ENCODE measurements around the gene CRACR2A. TPM values are rescaled to one million over a fixed set of nuclear protein-coding genes. Genes with fewer than 3 reads are reported as not detected.

Gene CRACR2A
- total and polyA plus RNA-seq, 2 donors: 1.5 to 6.2 TPM

GRCh38 chr12:3613641-3614395, 139.1 kb downstream of the CRACR2A start:
- Histone ChIP-seq H3K4me1 (ENCODE audit: insufficient read depth) (no peaks in the 10 kb centered on the region), H3K27ac (ENCODE audit: low read depth) (no peak overlapping the region), H3K4me3 (ENCODE audit: low read depth, low read length) (no peak overlapping the region), H3K36me3 (ENCODE audit: insufficient read depth) (no peaks in the 10 kb centered on the region)
- DNase-seq (ENCODE audit: extremely low spot score): no peak
- WGBS: 85% methylated on average over 13 of the region's 13 CpGs

- H3K4me1 ChIP-seq (ENCODE audit: insufficient read depth): no peaks in the 10 kb centered on the region
- 58% methylated on average over 8 of the region's 8 CpGs for WGBS
- no peaks in the 10 kb centered on the region for H3K36me3 ChIP-seq (ENCODE audit: insufficient read depth)
- H3K4me3 ChIP-seq (ENCODE audit: low read depth, low read length): no peak overlapping the region
- no peak overlapping the region for H3K27ac ChIP-seq (ENCODE audit: low read depth)
- DNase-seq (ENCODE audit: extremely low spot score): no peak
These were observed 140.8 kb downstream of the CRACR2A start for GRCh38 chr12:3611860-3612703.

GRCh38 chr12:3607821-3608220, 145.1 kb downstream of the CRACR2A start:
- Histone ChIP-seq H3K36me3 (ENCODE audit: insufficient read depth) (no peaks in the 10 kb centered on the region), H3K4me3 (ENCODE audit: low read depth, low read length) (no peak overlapping the region), H3K27ac (ENCODE audit: low read depth) (no peak overlapping the region), H3K4me1 (ENCODE audit: insufficient read depth) (no peaks in the 10 kb centered on the region)
- no peak for DNase-seq (ENCODE audit: extremely low spot score)
- WGBS: 89% methylated on average over 4 of the region's 4 CpGs

- Histone ChIP-seq H3K27ac (ENCODE audit: low read depth) (no peak overlapping the region), H3K4me3 (ENCODE audit: low read depth, low read length) (no peak overlapping the region), H3K36me3 (ENCODE audit: insufficient read depth) (no peaks in the 10 kb centered on the region), H3K4me1 (ENCODE audit: insufficient read depth) (no peaks in the 10 kb centered on the region)
- DNase-seq (ENCODE audit: extremely low spot score): no peak
- WGBS: 83% methylated on average over 9 of the region's 9 CpGs
These were observed 145.7 kb downstream of the CRACR2A start for GRCh38 chr12:3607039-3607720.

- H3K4me3 ChIP-seq (ENCODE audit: low read depth, low read length): no peak overlapping the region
- H3K4me1 ChIP-seq (ENCODE audit: insufficient read depth): no peaks in the 10 kb centered on the region
- no peak for DNase-seq (ENCODE audit: extremely low spot score)
- WGBS: 80% methylated on average over 10 of the region's 10 CpGs
- no peaks in the 10 kb centered on the region for H3K36me3 ChIP-seq (ENCODE audit: insufficient read depth)
- H3K27ac ChIP-seq (ENCODE audit: low read depth): no peak overlapping the region
These were observed 146.8 kb downstream of the CRACR2A start for GRCh38 chr12:3606128-3606527.

- WGBS: 73% methylated on average over 6 of the region's 6 CpGs
- Histone ChIP-seq H3K36me3 (ENCODE audit: insufficient read depth) (no peaks in the 10 kb centered on the region), H3K4me3 (ENCODE audit: low read depth, low read length) (no peak overlapping the region), H3K27ac (ENCODE audit: low read depth) (no peak overlapping the region), H3K4me1 (ENCODE audit: insufficient read depth) (no peaks in the 10 kb centered on the region)
- DNase-seq (ENCODE audit: extremely low spot score): no peak
These were observed 147.2 kb downstream of the CRACR2A start for GRCh38 chr12:3605692-3606091.

- no peak overlapping the region for H3K4me3 ChIP-seq (ENCODE audit: low read depth, low read length)
- no peaks in the 10 kb centered on the region for H3K4me1 ChIP-seq (ENCODE audit: insufficient read depth)
- no peaks in the 10 kb centered on the region for H3K36me3 ChIP-seq (ENCODE audit: insufficient read depth)
- WGBS: 21% methylated on average over 13 of the region's 13 CpGs
- no peak for DNase-seq (ENCODE audit: extremely low spot score)
- H3K27ac ChIP-seq (ENCODE audit: low read depth): no peak overlapping the region
These were observed 147.9 kb downstream of the CRACR2A start for GRCh38 chr12:3604748-3605586.

- no peaks in the 10 kb centered on the region for H3K36me3 ChIP-seq (ENCODE audit: insufficient read depth)
- WGBS: 74% methylated on average over 6 of the region's 6 CpGs
- no peak overlapping the region for H3K4me3 ChIP-seq (ENCODE audit: low read depth, low read length)
- H3K4me1 ChIP-seq (ENCODE audit: insufficient read depth): no peaks in the 10 kb centered on the region
- DNase-seq (ENCODE audit: extremely low spot score): no peak
- no peak overlapping the region for H3K27ac ChIP-seq (ENCODE audit: low read depth)
These were observed 148.6 kb downstream of the CRACR2A start for GRCh38 chr12:3604286-3604685.

- 82% methylated on average over 7 of the region's 7 CpGs for WGBS
- no peaks in the 10 kb centered on the region for H3K36me3 ChIP-seq (ENCODE audit: insufficient read depth)
- H3K4me1 ChIP-seq (ENCODE audit: insufficient read depth): no peaks in the 10 kb centered on the region
- H3K4me3 ChIP-seq (ENCODE audit: low read depth, low read length): no peak overlapping the region
- H3K27ac ChIP-seq (ENCODE audit: low read depth): no peak overlapping the region
- DNase-seq (ENCODE audit: extremely low spot score): no peak
These were observed 149.3 kb downstream of the CRACR2A start for GRCh38 chr12:3603576-3603975.

GRCh38 chr12:3602488-3602887, 150.4 kb downstream of the CRACR2A start:
- Histone ChIP-seq H3K36me3 (ENCODE audit: insufficient read depth) (no peaks in the 10 kb centered on the region), H3K4me3 (ENCODE audit: low read depth, low read length) (no peak overlapping the region), H3K4me1 (ENCODE audit: insufficient read depth) (no peaks in the 10 kb centered on the region), H3K27ac (ENCODE audit: low read depth) (no peak overlapping the region)
- whole genome bisulfite sequencing: 80% methylated on average over 11 of the region's 11 CpGs
- no peak for DNase-seq (ENCODE audit: extremely low spot score)

GRCh38 chr12:3601461-3602150, 151.3 kb downstream of the CRACR2A start:
- no peak overlapping the region for H3K4me3 ChIP-seq (ENCODE audit: low read depth, low read length)
- no peaks in the 10 kb centered on the region for H3K4me1 ChIP-seq (ENCODE audit: insufficient read depth)
- 79% methylated on average over 23 of the region's 23 CpGs for WGBS
- no peak for DNase-seq (ENCODE audit: extremely low spot score)
- no peak overlapping the region for H3K27ac ChIP-seq (ENCODE audit: low read depth)
- H3K36me3 ChIP-seq (ENCODE audit: insufficient read depth): no peaks in the 10 kb centered on the region

- DNase-seq (ENCODE audit: extremely low spot score): no peak
- Histone ChIP-seq H3K4me1 (ENCODE audit: insufficient read depth) (no peaks in the 10 kb centered on the region), H3K27ac (ENCODE audit: low read depth) (no peak overlapping the region), H3K36me3 (ENCODE audit: insufficient read depth) (no peaks in the 10 kb centered on the region), H3K4me3 (ENCODE audit: low read depth, low read length) (no peak overlapping the region)
- 91% methylated on average over 7 of the region's 7 CpGs for WGBS
These were observed 152.0 kb downstream of the CRACR2A start for GRCh38 chr12:3600951-3601350.
